ENCODE data around the gene ATAD3A. TPM values are rescaled to one million over a fixed set of nuclear protein-coding genes. Genes with fewer than 3 reads are reported as not detected.

The ATAD3A gene
- polyA plus RNA-seq, 1 donor from 2014 or later = 30.3 TPM

DNA sequence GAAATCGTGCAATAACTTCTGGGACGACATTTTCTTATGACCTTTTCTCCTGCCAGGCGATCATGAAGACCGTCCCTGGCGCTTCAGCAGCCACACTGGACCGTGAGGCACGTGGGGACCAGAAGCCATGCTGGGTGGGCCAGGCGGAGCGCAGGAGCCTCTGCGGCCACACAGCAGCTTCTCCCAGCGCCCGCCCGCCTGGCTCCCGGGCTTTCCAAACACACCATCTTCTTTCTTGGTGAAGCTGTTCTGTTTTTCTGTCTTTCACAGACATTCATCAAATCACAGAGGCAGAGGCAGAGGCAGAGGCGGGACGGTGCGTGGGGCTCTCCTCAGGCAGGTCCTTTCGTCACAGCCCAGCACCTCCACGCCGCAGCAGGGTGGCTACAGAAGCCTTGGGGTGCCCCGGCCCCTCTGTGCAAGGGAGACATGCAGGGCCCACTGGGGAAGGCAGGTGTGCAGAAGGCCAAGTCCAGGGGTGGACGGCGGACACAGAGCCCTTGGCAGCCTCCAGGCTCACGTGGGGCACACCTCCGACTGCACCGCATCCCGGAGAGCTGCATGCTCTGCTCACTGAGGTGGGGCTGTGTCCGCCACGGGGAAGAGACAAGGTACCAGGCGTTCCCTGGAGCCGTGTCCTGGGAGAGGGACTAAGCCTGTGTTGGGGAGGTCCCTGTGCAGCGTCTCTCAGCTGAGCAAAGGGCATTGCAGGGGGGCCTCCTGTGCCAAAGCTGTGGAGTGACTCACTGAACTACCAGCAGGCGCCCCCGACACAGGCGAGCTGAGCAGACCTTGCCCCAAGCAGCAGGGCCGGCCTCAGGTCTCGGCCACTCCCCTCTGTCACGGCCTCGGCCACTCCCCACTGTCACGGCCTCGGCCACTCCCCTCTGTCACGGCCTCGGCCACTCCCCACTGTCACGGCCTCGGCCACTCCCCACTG is 31.1 kb downstream of the ATAD3A start:
- no peaks in the 10 kb centered on the region for H3K27me3 ChIP-seq (ENCODE audit: insufficient read depth, low read depth, low read length)
- H4K20me1 ChIP-seq (ENCODE audit: insufficient read depth) = no peaks in the 10 kb centered on the region
- H3K36me3 ChIP-seq (ENCODE audit: insufficient read depth, low read length) = no peaks in the 10 kb centered on the region
- no peak overlapping the region for H3K27ac ChIP-seq (ENCODE audit: low read length)
- no peak overlapping the region for H3K4me2 ChIP-seq (ENCODE audit: low read length)
- no peaks in the 10 kb centered on the region for H3K79me2 ChIP-seq (replicated peaks; ENCODE audit: insufficient read depth, low read length)
- H3K4me3 ChIP-seq (ENCODE audit: low read length) = no peak overlapping the region
- H3K9ac ChIP-seq (ENCODE audit: low read length) = no peak overlapping the region
- H2AFZ ChIP-seq (ENCODE audit: low read depth, low read length) = no peak overlapping the region
- H3K9me2 ChIP-seq (ENCODE audit: insufficient read depth, low read length) = no peaks in the 10 kb centered on the region
- no peaks in the 10 kb centered on the region for H3F3A ChIP-seq (ENCODE audit: insufficient read depth, low read length, poor library complexity, severe bottlenecking)
- no peaks in the 10 kb centered on the region for H3K9me3 ChIP-seq (ENCODE audit: low read length)
- no peak for TF ChIP-seq RAD21 (conservative IDR thresholded peaks at IDR 0.05)
- no peak for TF ChIP-seq TAF1 (IDR thresholded peaks at IDR 0.05; ENCODE audit: low read depth)
- TF ChIP-seq MXI1 (conservative IDR thresholded peaks at IDR 0.05; ENCODE audit: poor library complexity, severe bottlenecking) = no peak
- TF ChIP-seq POLR2AphosphoS5 (IDR thresholded peaks at IDR 0.05) = peak; percentile 7

DNA sequence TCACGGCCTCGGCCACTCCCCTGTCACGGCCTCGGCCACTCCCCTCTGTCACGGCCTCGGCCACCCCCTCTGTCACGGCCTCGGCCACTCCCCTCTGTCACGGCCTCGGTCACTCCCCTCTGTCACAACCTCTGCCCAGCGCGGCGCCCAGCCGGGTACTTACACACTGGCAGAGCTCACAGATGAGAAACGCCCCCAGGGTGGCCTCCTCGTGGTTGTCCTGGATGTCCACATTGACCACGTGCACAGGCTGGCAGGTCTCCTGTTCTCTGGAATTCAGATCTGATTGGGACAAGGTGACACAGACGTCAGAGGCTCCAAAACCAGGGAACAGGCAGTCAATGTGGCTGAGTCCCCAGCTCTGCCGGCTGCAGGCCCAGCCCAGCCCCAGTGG is 31.7 kb downstream of the ATAD3A start:
- Histone ChIP-seq H2AFZ (ENCODE audit: low read depth, low read length) (no peak overlapping the region), H3K9me3 (ENCODE audit: low read length) (no peaks in the 10 kb centered on the region), H3F3A (ENCODE audit: insufficient read depth, low read length, poor library complexity, severe bottlenecking) (no peaks in the 10 kb centered on the region), H3K79me2 (replicated peaks; ENCODE audit: insufficient read depth, low read length) (no peaks in the 10 kb centered on the region), H3K27ac (ENCODE audit: low read length) (no peak overlapping the region), H3K27me3 (ENCODE audit: insufficient read depth, low read depth, low read length) (no peaks in the 10 kb centered on the region), H3K36me3 (ENCODE audit: insufficient read depth, low read length) (no peaks in the 10 kb centered on the region), H4K20me1 (ENCODE audit: insufficient read depth) (no peaks in the 10 kb centered on the region), H3K9ac (ENCODE audit: low read length) (no peak overlapping the region), H3K4me3 (ENCODE audit: low read length) (no peak overlapping the region), H3K9me2 (ENCODE audit: insufficient read depth, low read length) (no peaks in the 10 kb centered on the region), H3K4me2 (ENCODE audit: low read length) (no peak overlapping the region)
- TF ChIP-seq TAF1 (IDR thresholded peaks at IDR 0.05; ENCODE audit: low read depth) = no peak
- TF ChIP-seq RAD21 (conservative IDR thresholded peaks at IDR 0.05) = no peak
- no peak for TF ChIP-seq SMC3 (conservative IDR thresholded peaks at IDR 0.05; ENCODE audit: poor library complexity)
- TF ChIP-seq MXI1 (conservative IDR thresholded peaks at IDR 0.05; ENCODE audit: poor library complexity, severe bottlenecking) = no peak
- no peak for TF ChIP-seq EZH2 (IDR thresholded peaks at IDR 0.05; ENCODE audit: borderline replicate concordance, insufficient read depth, low read length, poor library complexity, severe bottlenecking)
- TF ChIP-seq POLR2AphosphoS5 (IDR thresholded peaks at IDR 0.05) = no peak
- TF ChIP-seq, protein P1, sequence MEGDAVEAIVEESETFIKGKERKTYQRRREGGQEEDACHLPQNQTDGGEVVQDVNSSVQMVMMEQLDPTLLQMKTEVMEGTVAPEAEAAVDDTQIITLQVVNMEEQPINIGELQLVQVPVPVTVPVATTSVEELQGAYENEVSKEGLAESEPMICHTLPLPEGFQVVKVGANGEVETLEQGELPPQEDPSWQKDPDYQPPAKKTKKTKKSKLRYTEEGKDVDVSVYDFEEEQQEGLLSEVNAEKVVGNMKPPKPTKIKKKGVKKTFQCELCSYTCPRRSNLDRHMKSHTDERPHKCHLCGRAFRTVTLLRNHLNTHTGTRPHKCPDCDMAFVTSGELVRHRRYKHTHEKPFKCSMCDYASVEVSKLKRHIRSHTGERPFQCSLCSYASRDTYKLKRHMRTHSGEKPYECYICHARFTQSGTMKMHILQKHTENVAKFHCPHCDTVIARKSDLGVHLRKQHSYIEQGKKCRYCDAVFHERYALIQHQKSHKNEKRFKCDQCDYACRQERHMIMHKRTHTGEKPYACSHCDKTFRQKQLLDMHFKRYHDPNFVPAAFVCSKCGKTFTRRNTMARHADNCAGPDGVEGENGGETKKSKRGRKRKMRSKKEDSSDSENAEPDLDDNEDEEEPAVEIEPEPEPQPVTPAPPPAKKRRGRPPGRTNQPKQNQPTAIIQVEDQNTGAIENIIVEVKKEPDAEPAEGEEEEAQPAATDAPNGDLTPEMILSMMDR (IDR thresholded peaks at IDR 0.05; ENCODE audit: poor library complexity, severe bottlenecking) = no peak
- no peak for TF ChIP-seq EP300 (conservative IDR thresholded peaks at IDR 0.05; ENCODE audit: poor library complexity, severe bottlenecking)
- TF ChIP-seq, protein P2, sequence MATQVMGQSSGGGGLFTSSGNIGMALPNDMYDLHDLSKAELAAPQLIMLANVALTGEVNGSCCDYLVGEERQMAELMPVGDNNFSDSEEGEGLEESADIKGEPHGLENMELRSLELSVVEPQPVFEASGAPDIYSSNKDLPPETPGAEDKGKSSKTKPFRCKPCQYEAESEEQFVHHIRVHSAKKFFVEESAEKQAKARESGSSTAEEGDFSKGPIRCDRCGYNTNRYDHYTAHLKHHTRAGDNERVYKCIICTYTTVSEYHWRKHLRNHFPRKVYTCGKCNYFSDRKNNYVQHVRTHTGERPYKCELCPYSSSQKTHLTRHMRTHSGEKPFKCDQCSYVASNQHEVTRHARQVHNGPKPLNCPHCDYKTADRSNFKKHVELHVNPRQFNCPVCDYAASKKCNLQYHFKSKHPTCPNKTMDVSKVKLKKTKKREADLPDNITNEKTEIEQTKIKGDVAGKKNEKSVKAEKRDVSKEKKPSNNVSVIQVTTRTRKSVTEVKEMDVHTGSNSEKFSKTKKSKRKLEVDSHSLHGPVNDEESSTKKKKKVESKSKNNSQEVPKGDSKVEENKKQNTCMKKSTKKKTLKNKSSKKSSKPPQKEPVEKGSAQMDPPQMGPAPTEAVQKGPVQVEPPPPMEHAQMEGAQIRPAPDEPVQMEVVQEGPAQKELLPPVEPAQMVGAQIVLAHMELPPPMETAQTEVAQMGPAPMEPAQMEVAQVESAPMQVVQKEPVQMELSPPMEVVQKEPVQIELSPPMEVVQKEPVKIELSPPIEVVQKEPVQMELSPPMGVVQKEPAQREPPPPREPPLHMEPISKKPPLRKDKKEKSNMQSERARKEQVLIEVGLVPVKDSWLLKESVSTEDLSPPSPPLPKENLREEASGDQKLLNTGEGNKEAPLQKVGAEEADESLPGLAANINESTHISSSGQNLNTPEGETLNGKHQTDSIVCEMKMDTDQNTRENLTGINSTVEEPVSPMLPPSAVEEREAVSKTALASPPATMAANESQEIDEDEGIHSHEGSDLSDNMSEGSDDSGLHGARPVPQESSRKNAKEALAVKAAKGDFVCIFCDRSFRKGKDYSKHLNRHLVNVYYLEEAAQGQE (IDR thresholded peaks at IDR 0.05; ENCODE audit: borderline replicate concordance) = no peak
